ENCODE measurements around the gene LHFPL6. TPM values are rescaled to one million over a fixed set of nuclear protein-coding genes. Genes with fewer than 3 reads are reported as not detected.
"Not testable (repeated sequence)": the region's sequence is repeated elsewhere in the genome, so short reads cannot be mapped to it uniquely, and the experiment has no call there.

Gene LHFPL6
- total RNA-seq, 2 donors from 2014 or later: 206 to 213 TPM

DNA sequence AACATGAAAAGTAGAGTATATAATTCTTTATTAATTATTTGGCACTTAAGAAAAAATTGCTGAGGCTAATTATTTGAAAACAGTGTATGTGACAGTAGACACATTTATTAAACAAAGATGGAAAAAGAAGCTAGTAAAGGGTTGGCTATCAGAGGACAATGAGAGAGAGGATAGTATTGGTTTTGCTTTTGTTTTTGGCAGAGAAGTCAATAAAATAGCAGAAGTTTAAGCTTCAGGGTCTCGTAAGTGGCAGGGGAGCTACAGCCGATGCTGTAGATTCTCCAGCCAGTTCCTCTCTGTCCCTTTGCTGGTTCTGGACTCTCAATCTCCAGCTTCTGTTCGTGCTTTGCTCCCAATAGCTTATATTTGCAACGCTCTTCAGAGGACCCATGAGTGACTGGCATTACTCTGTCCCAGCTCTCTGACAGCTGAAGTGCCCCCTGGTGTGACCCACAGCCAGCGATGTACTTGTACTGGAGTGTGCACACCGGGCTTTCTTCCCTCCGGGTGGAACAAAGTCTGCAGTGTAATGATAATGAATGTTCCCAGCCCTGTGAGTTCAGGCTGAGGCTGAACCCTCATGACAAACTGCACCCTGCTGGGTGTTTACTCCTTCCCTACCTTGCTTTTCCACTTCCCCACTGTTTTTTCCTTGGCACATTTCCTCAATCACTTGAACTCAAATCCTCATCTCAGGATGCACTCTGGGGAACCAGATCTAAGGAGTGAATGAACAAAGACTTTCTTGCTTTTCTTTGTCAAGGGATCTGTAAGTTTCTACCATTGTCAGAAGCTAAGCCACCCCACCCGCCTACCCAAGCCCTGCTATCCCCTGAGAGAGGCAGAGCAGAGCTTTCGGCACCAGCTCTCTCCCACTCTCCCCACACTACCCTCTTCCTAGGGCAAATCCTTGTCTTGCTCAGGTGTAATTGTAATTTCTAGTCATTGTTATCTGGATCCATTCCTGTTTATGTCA, 254.8 kb downstream of the LHFPL6 start:
- intact Hi-C loops (cut with DNase I): no loop called here
- DNase-seq (ENCODE audit: low spot score): no peak

GRCh38 chr13:39345982-39346381, 257.0 kb downstream of the LHFPL6 start:
- intact Hi-C loops (cut with DNase I): no loop called here
- no peak for DNase-seq (ENCODE audit: low spot score)

GRCh38 chr13:39341251-39341650, 261.7 kb downstream of the LHFPL6 start:
- intact Hi-C loops (cut with DNase I): no loop called here
- DNase-seq (ENCODE audit: low spot score): no peak

DNA sequence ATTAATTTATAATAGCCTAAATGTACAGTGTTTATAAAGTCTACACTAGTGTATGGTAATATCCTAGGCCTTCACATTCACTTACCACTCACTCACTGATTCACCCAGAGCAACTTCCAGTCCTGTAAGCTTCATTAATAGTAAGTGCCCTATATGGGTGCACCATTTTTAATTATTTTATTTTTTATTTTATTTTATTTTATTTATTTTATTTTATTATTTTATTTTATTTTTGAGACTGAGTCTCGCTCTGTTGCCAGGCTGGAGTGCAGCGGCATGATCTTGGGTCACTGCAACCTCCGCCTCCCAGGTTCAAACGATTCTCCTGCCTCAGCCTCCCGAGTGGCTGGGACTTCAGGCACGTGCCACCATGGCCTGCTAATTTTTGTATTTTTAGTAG, 264.9 kb downstream of the LHFPL6 start:
- intact Hi-C loops (cut with DNase I): not testable (repeated sequence)

GRCh38 chr13:39336937-39337336, 266.1 kb downstream of the LHFPL6 start:
- intact Hi-C loops (cut with DNase I): no loop called here

More for the DNA sequence above, 264.9 kb downstream of the LHFPL6 start:
- not testable (repeated sequence) for DNase-seq (ENCODE audit: low spot score)

GRCh38 chr13:39336207-39336606, 266.8 kb downstream of the LHFPL6 start:
- no peak for DNase-seq (ENCODE audit: low spot score)
- intact Hi-C loops (cut with DNase I): no loop called here

More at GRCh38 chr13:39336937-39337336, 266.1 kb downstream of the LHFPL6 start:
- DNase-seq (ENCODE audit: low spot score): no peak

DNA sequence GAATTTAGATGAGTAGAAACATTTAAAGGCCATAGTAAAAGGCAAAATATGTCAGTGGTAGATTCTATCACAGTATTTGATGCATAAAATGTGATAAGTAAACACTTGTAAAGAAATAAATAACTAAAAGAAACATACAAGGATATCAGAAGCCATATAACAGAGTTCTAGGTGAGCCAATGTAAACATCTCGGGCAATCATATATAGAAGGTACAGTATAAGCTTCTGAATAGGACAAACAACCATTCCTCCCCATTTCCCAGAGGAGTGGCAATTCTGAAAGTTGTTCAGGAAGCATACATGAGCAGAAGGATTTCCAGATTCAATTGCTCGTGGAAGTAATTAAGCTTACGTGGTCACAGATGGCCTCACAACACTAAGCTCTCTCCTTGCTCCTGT, 267.3 kb downstream of the LHFPL6 start:
- no peak for DNase-seq (ENCODE audit: low spot score)
- intact Hi-C loops (cut with DNase I): no loop called here

DNA sequence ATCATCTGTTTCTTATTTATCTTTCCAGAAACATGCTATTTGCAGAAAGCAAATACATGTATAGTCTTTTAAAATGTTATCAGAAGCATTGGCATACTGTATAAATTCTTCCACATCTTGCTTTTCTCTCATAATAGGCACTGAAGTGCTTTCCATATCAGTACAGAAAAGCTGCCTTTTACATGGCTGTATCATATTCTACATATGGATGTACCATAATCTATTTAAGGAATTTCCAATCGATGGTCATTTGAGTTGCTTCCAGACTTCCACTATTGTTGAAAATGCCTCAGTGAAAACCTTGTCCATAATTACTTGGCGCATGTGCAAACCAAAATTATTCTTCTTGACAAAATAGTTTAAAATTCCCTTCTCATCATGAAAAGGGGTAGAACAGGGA, 272.5 kb downstream of the LHFPL6 start:
- intact Hi-C loops (cut with DNase I): no loop called here
- no peak for DNase-seq (ENCODE audit: low spot score)

- intact Hi-C loops (cut with DNase I): no loop called here
- DNase-seq (ENCODE audit: low spot score): no peak
These were observed 273.8 kb downstream of the LHFPL6 start for GRCh38 chr13:39329182-39329639.

DNA sequence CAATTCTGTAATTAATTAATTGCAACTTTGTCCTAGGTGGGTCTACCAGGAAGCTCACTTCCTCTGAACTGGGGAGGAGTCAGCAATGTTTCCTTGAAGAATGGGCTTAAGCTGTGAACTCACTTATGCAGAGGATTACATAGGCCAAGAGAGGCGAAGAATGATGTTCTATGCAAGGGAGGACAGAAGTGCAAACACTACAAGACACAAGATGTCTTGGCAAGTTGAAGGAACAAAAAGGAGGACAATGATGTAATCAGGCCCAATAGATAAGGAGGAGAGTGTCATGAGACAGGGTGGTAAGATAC, 275.9 kb downstream of the LHFPL6 start:
- intact Hi-C loops (cut with DNase I): no loop called here

DNA sequence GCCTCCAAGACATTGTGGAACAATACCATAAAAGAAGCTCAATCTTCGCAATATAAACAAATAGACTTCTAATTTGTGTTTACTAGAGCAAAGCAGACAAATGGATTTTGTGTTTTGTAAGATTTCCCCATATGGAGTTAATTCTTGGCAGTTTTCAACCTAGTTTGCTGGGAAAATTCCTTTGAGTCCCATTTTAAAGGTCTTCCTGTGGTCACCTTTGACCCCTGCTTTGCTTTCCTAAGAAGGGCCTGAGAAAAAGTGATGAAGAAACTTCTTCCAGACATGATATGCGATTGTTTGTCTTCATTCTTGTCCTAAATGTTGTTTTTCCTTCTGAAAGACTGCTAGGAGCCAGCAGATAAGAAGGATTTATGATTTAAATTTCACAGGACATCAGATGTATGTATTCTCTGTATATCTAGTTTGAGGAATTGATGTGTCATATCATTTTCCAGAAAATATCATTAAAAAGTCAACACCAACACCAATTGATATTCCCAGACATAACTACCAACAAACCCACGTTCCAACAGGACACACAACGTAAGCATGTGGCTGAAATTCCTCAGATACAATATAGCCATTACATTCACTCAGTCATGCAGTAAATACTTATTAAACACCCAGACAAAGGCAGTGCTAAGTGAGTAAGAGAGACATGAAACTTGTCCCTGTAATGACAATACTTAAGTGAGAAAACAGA, 276.4 kb downstream of the LHFPL6 start:
- DNase-seq (ENCODE audit: low spot score): no peak
- intact Hi-C loops (cut with DNase I): no loop called here

More for the DNA sequence above, 275.9 kb downstream of the LHFPL6 start:
- DNase-seq (ENCODE audit: low spot score): no peak

DNA sequence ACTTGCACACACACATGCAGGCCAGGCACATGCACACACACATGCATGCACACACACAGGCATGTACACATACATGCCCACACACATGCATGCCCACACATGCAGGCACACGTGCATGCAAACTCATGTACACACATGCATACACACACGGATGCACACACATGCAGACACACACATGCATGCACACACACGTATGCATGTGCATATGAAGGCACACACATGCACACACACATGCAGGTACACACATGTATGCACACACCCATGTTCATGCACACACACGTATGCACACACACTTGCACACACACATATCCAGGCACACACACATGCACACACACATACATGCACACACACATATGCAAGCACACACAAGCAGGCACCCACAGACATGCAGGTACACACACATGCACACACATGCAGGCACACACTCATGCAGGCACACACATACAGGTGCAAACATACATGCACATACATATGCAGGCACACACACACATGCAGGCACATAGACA, 278.1 kb downstream of the LHFPL6 start:
- no peak for DNase-seq (ENCODE audit: low spot score)
- intact Hi-C loops (cut with DNase I): no loop called here

DNA sequence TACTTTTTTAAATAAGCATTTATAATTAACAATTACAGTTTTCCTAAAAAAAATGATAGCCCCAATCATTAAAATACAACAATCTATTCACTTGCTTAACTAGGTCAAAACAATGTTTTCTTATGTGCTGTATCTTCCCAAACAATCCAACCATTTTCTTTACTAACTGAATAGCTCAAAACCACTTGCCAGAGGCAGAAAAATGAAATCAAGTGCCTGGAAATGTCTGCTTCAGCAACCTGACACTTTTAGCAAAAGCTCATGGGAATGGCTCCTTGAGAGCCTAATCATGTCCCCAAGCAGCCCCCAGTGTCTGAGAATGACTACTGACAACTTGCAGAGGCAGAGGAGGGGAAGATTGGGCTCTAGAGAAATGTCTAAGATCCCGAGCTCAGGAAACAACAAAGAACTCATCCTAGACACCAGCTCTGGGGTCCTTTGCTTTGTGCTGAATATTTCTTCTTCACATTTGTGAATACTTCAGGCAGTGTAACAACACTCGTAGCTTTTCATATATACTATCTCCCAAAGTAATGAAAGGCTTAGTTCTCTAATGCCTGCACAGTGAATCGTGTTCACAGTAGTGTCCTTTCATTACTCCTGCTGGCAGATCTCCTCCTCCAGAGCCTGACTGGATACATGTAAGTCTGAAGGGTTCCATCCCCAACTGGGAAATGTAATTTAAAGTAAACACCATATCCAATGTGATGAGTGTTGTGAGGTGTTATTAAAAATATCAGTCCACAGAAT, 280.0 kb downstream of the LHFPL6 start:
- DNase-seq (ENCODE audit: low spot score): no peak
- intact Hi-C loops (cut with DNase I): no loop called here

GRCh38 chr13:39321574-39321973, 281.4 kb downstream of the LHFPL6 start:
- DNase-seq (ENCODE audit: low spot score): no peak
- intact Hi-C loops (cut with DNase I): no loop called here

- intact Hi-C loops (cut with DNase I): no loop called here
- no peak for DNase-seq (ENCODE audit: low spot score)
These were observed 284.8 kb downstream of the LHFPL6 start for GRCh38 chr13:39318161-39318560.

DNA sequence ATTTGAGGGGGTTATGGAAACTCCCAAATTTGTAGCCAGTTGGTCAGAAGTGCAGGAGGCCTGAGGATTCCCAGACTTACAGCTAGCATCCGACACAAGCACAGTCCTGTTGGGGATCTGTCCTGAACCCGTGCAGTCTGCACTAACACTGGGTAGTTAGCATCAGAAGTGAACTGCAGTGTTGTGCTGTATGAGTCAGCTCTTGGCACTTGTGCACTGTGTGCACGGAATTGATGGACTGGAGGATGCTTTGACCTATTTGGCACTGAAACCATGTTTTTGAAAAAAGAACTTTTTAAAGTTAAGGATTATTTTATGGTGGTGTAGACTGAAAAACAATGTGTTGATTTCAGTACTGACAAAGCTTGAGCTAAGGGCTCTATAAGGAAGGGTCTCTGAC, 285.7 kb downstream of the LHFPL6 start:
- DNase-seq (ENCODE audit: low spot score): peak; percentile 78
- intact Hi-C loops (cut with DNase I): no loop called here

DNA sequence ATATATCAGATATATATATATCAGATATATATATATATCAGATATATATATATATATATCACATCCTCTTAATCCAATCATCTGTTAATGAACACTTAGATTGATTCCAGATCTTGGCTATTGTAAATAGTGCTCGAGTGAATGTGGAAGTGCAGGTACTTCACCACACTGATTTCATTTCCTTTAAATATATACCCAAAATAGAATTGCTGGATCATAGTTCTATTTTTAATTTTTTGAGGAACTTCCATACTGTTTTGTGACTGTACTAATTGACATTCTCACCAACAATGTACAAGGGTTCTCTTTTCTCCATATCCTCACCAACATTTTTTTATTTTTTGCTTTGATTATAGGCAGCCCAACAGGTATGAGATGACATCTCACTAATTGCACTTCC, 287.2 kb downstream of the LHFPL6 start:
- no peak for DNase-seq (ENCODE audit: low spot score)
- intact Hi-C loops (cut with DNase I): no loop called here

DNA sequence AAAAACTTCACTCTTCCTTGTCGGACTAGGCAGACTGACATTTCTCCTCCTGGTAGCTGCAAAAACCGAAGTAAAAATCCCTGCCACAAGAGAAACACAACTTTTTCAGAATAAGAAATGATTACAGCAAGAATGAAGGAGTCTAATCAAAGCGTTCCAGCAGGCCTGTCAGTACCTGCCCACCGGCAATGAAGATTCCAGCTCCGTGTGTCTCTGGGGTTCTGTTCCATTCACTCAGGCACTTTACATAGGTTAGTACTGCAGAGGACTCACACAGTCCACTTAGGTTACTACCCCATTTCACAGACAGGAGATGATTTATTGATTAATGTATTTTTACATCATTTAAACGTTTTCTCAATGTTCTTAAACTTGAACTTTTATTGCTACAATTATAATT, 289.3 kb downstream of the LHFPL6 start:
- DNase-seq (ENCODE audit: low spot score): no peak
- intact Hi-C loops (cut with DNase I): no loop called here

DNA sequence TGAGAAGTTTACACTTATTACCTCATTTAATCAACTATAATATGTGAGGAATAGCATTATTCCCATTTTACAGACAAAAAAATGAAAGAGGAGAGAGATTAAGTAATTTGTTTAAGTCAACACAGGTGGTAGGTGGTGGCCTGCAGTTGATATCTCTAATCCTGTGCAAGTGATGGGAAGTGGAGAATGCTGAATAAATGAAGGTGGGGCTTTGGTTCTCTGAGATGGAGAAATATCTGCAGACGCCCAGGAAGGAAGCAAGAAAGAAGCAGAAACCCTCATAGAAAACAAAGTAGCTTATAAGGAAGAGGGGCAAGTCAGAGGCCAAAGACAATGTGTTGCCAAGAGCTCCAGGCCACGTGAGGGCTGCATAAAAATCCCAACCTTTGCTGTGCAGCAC, 290.4 kb downstream of the LHFPL6 start:
- intact Hi-C loops (cut with DNase I): no loop called here

DNA sequence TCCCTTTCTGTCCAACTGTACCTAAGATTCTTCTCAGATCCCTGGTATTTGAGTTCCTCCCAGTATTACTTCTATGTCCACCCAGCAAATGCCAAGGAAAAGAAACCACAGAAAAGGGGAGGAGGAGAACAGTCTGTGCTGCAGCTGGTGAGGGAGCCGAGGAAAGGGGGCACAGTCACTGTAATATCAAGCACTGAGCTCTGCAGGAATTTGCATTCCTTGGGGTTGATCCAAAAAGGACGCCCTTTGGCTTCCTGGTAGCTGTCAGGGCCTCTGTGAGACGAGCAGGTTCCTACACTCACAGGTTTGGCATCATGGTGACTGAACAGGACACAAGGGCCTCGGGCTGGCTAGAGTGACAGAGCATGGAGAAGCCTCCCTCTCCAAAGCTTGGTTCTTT, 291.4 kb downstream of the LHFPL6 start:
- intact Hi-C loops (cut with DNase I): no loop called here

More for the DNA sequence above, 290.4 kb downstream of the LHFPL6 start:
- DNase-seq (ENCODE audit: low spot score): no peak

More for the DNA sequence above, 291.4 kb downstream of the LHFPL6 start:
- no peak for DNase-seq (ENCODE audit: low spot score)
